ENCODE results near the gene KIAA0513. TPM values are rescaled to one million over a fixed set of nuclear protein-coding genes. Genes with fewer than 3 reads are reported as not detected.

Gene KIAA0513
- total RNA-seq, 1 experiment from 2014 or later: 2.9 TPM

DNA sequence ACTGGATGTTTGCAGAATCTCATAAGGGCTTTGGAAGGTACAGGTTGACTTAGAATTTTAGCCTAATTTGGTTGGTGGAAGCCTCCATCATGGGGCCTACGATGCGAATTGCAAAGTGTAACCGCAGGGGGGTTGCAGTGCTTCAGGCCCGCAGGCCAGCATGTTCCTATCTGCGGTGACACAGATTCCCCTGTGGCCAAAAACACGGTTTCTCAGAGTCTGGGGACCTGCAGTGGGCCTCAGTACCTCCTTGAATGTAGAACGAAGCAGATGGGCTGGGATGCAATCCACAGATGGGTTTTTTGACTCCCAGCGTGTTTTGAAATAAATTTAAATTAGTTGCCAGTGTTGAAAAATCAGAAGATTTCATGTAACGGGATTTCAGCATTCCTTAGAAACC, 34.7 kb downstream of the KIAA0513 start:
- ChIA-PET CTCF (no interaction called here), POLR2A (ENCODE audit: low non-redundant PET) (interaction anchor here (0.5 kb wide), 1 partner anchor 86 kb away, joined by 3 read pairs; no protein-coding TSS in a partner anchor)
- no peak overlapping the region for H3K27ac ChIP-seq (ENCODE audit: low read depth, low read length, poor library complexity, severe bottlenecking)
- no peaks in the 10 kb centered on the region for H3K27me3 ChIP-seq (replicated peaks; ENCODE audit: insufficient read depth, low read depth, low read length, poor library complexity)
- DNase-seq (ENCODE audit: low spot score): no peak
- TF ChIP-seq, protein P1, sequence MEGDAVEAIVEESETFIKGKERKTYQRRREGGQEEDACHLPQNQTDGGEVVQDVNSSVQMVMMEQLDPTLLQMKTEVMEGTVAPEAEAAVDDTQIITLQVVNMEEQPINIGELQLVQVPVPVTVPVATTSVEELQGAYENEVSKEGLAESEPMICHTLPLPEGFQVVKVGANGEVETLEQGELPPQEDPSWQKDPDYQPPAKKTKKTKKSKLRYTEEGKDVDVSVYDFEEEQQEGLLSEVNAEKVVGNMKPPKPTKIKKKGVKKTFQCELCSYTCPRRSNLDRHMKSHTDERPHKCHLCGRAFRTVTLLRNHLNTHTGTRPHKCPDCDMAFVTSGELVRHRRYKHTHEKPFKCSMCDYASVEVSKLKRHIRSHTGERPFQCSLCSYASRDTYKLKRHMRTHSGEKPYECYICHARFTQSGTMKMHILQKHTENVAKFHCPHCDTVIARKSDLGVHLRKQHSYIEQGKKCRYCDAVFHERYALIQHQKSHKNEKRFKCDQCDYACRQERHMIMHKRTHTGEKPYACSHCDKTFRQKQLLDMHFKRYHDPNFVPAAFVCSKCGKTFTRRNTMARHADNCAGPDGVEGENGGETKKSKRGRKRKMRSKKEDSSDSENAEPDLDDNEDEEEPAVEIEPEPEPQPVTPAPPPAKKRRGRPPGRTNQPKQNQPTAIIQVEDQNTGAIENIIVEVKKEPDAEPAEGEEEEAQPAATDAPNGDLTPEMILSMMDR (conservative IDR thresholded peaks at IDR 0.05; ENCODE audit: low read depth, low read length): no peak
- no peak for TF ChIP-seq EZH2 (IDR thresholded peaks at IDR 0.05; ENCODE audit: borderline replicate concordance, low read depth, low read length, poor library complexity, severe bottlenecking)
- H3K9me3 ChIP-seq (ENCODE audit: low read depth, low read length, poor library complexity, severe bottlenecking): no peaks in the 10 kb centered on the region
- no TSS peak for BruUV-seq (replicated peaks)
- intact Hi-C loops (cut with micrococcal nuclease; ENCODE audit: unreplicated experiment): no loop called here
- H3K4me1 ChIP-seq (ENCODE audit: insufficient read depth, low read length, poor library complexity, severe bottlenecking): no peaks in the 10 kb centered on the region
- H3K4me3 ChIP-seq (ENCODE audit: low read depth, low read length, poor library complexity, severe bottlenecking): no peak overlapping the region
- H3K36me3 ChIP-seq (ENCODE audit: insufficient read depth, low read length, poor library complexity, severe bottlenecking): no peaks in the 10 kb centered on the region

DNA sequence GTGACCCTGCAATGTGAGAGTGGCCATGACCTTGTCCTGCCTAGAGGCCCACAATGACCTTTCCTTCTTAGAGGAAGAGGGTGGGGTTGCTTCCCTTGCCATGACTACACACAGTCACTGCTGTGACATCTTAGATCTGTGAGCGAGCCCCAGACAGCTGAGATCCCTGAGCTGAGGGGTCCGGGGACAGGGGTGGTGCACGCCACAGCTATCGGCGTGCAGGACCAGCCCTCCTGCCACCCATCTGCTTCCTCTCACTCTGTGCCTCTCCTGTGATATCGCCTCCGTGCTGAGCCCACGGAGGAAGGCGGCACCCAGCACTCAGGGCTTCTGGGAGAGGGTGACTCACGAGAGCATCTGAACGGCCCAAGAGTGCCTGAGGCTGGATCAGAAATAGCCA, 35.2 kb downstream of the KIAA0513 start:
- intact Hi-C loops (cut with micrococcal nuclease; ENCODE audit: unreplicated experiment): no loop called here
- no peaks in the 10 kb centered on the region for H3K4me1 ChIP-seq (ENCODE audit: insufficient read depth, low read length, poor library complexity, severe bottlenecking)
- no peak for DNase-seq (ENCODE audit: low spot score)
- H3K27me3 ChIP-seq (replicated peaks; ENCODE audit: insufficient read depth, low read depth, low read length, poor library complexity): no peaks in the 10 kb centered on the region
- ChIA-PET POLR2A (ENCODE audit: low non-redundant PET) (no interaction called here), CTCF (no interaction called here)
- H3K27ac ChIP-seq (ENCODE audit: low read depth, low read length, poor library complexity, severe bottlenecking): no peak overlapping the region
- no peaks in the 10 kb centered on the region for H3K36me3 ChIP-seq (ENCODE audit: insufficient read depth, low read length, poor library complexity, severe bottlenecking)
- BruUV-seq (replicated peaks): no TSS peak
- TF ChIP-seq, protein P1 (conservative IDR thresholded peaks at IDR 0.05; ENCODE audit: low read depth, low read length): no peak
- TF ChIP-seq EZH2 (IDR thresholded peaks at IDR 0.05; ENCODE audit: borderline replicate concordance, low read depth, low read length, poor library complexity, severe bottlenecking): no peak
- H3K4me3 ChIP-seq (ENCODE audit: low read depth, low read length, poor library complexity, severe bottlenecking): no peak overlapping the region
- no peaks in the 10 kb centered on the region for H3K9me3 ChIP-seq (ENCODE audit: low read depth, low read length, poor library complexity, severe bottlenecking)

DNA sequence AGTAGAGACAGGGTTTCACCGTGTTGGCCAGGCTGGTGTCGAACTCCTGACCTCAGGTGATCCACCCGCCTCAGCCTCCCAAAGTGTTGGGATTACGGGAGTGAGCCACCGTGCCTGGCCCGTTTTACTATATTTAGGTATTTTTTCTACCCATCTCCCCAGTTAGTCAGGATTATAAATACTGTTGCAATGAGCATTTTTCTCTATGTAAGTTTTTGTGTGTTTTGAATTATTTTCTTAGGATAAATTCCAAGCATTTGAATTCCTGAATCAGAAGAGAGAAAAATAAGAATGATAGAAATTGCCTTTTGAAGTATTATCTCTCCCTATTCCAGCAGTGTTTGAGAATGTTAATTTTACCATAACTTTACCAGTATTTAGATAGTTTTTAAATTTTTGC, 36.6 kb downstream of the KIAA0513 start:
- H3K4me3 ChIP-seq (ENCODE audit: low read depth, low read length, poor library complexity, severe bottlenecking): no peak overlapping the region
- H3K9me3 ChIP-seq (ENCODE audit: low read depth, low read length, poor library complexity, severe bottlenecking): no peaks in the 10 kb centered on the region
- no TSS peak for BruUV-seq (replicated peaks)
- POLR2A ChIA-PET (ENCODE audit: low non-redundant PET): no interaction called here
- no peaks in the 10 kb centered on the region for H3K36me3 ChIP-seq (ENCODE audit: insufficient read depth, low read length, poor library complexity, severe bottlenecking)
- CTCF ChIA-PET: no interaction called here
- no peak overlapping the region for H3K27ac ChIP-seq (ENCODE audit: low read depth, low read length, poor library complexity, severe bottlenecking)
- no peaks in the 10 kb centered on the region for H3K27me3 ChIP-seq (replicated peaks; ENCODE audit: insufficient read depth, low read depth, low read length, poor library complexity)
- intact Hi-C loops (cut with micrococcal nuclease; ENCODE audit: unreplicated experiment): no loop called here
- TF ChIP-seq, protein P1 (conservative IDR thresholded peaks at IDR 0.05; ENCODE audit: low read depth, low read length): no peak
- TF ChIP-seq EZH2 (IDR thresholded peaks at IDR 0.05; ENCODE audit: borderline replicate concordance, low read depth, low read length, poor library complexity, severe bottlenecking): no peak
- DNase-seq (ENCODE audit: low spot score): no peak
- H3K4me1 ChIP-seq (ENCODE audit: insufficient read depth, low read length, poor library complexity, severe bottlenecking): no peaks in the 10 kb centered on the region
